Keratinocyte (primary cell): ENCODE measurements around the gene COA4. TPM values are rescaled to one million over a fixed set of nuclear protein-coding genes. Genes with fewer than 3 reads are reported as not detected.

ENCODE experiments used
- DNase-seq: peaks from one replicate; pipeline ENCODE4 v3.0.0-alpha.2; 2011; ENCODE audit warnings: low read depth, missing footprints, low spot score
- FAIRE-seq: peaks from 2 replicates; lab custom pipeline; 2011; peaks lifted over from hg19 to GRCh38; lab: Jason Lieb, UNC
- H2AFZ ChIP-seq: 2 replicates; pipeline ENCODE4 v1.6.0; 2012; ENCODE audit warnings: low read length, control low read depth, inconsistent platforms; ENCODE audit not compliant: control insufficient read depth
- H3K27ac ChIP-seq: 2 replicates; pipeline ENCODE4 v1.5.1; 2011; ENCODE audit warnings: low read length; ENCODE audit not compliant: control insufficient read depth, insufficient read depth
- H3K27me3 ChIP-seq: 3 replicates; pipeline ENCODE4 v1.6.0; 2011; ENCODE audit warnings: low read length; ENCODE audit not compliant: control insufficient read depth, insufficient read depth; ENCODE audit errors: extremely low read depth
- H3K36me3 ChIP-seq, 2 experiments: 2 replicates in 1 of 2; 3 replicates in 1 of 2; pipeline ENCODE4 v1.5.1; 2011; ENCODE audit warnings: low read length in 2 of 2, mild to moderate bottlenecking in 1 of 2; ENCODE audit not compliant: control insufficient read depth in 2 of 2, insufficient read depth in 2 of 2; ENCODE audit errors: extremely low read depth in 1 of 2
- H3K4me1 ChIP-seq: 3 replicates; pipeline ENCODE4 v1.5.1; 2011; ENCODE audit warnings: low read length; ENCODE audit not compliant: control insufficient read depth, insufficient read depth; ENCODE audit errors: extremely low read depth
- H3K4me2 ChIP-seq: 3 replicates; pipeline ENCODE4 v1.6.0; 2011; ENCODE audit warnings: low read depth, low read length; ENCODE audit not compliant: control insufficient read depth, insufficient read depth; ENCODE audit errors: extremely low read depth
- H3K4me3 ChIP-seq, 3 experiments: fragments of 200-600 bp in 1 of 3; sonication (generic) in 1 of 3; 2 replicates in 2 of 3; 3 replicates in 1 of 3; pipeline ENCODE4 v1.5.1; 2011 to 2016; ENCODE audit warnings: low read length in 3 of 3, mild to moderate bottlenecking in 3 of 3, control low read depth in 2 of 3, inconsistent platforms in 1 of 3, low read depth in 1 of 3, mixed read lengths in 1 of 3, mixed run types in 1 of 3, moderate library complexity in 1 of 3; ENCODE audit not compliant: control insufficient read depth in 2 of 3, insufficient read depth in 2 of 3; ENCODE audit errors: extremely low read depth in 1 of 3
- H3K79me2 ChIP-seq: 2 replicates; pipeline ENCODE4 v1.6.0; 2012; ENCODE audit warnings: low read length; ENCODE audit not compliant: control insufficient read depth, insufficient read depth
- H3K9ac ChIP-seq: 3 replicates; pipeline ENCODE4 v1.6.0; 2011; ENCODE audit warnings: low read length; ENCODE audit not compliant: control insufficient read depth, insufficient read depth; ENCODE audit errors: extremely low read depth
- H3K9me1 ChIP-seq: 3 replicates; pipeline ENCODE4 v1.6.0; 2011; ENCODE audit warnings: low read length; ENCODE audit not compliant: control insufficient read depth, insufficient read depth; ENCODE audit errors: extremely low read depth
- H3K9me3 ChIP-seq: 2 replicates; pipeline ENCODE4 v1.5.1; 2012; ENCODE audit warnings: low read depth, low read length; ENCODE audit not compliant: control insufficient read depth
- H4K20me1 ChIP-seq: 3 replicates; pipeline ENCODE4 v1.6.0; 2011; ENCODE audit warnings: low read length; ENCODE audit not compliant: control insufficient read depth, insufficient read depth; ENCODE audit errors: extremely low read depth
- EZH2 ChIP-seq: IDR thresholded peaks from one replicate; pipeline ENCODE4 v1.6.1; 2012; ENCODE audit warnings: inconsistent platforms, mild to moderate bottlenecking, low read length, moderate library complexity
- dilution Hi-C: fragments of 300-500 bp; cut with MboI; formaldehyde crosslinking; loops from one replicate; pipeline ENCODE4 v1.7.0; 2020; ENCODE audit warnings: low sequenced_read_pairs; ENCODE audit not compliant: extremely low pct_ligation_motif_present
- polyA plus RNA-seq, 5 experiments: library from polyadenylated mRNA; depleted of rRNA in 3 of 5; stranded (reverse) in 3 of 5; stranded (forward) in 1 of 5; unstranded in 1 of 5; fragments of >200 nt; gene quantifications; 1 replicate in 1 of 5; 2 replicates in 3 of 5; 3 replicates in 1 of 5; pipeline versions ENCODE4 v1.2.1 to v1.2.3, GENCODE V29; 2011 to 2012; ENCODE audit warnings: missing spikeins in 2 of 5, low read depth in 1 of 5, low replicate concordance in 1 of 5
- TF ChIP-seq, protein P1 (sequence below), 3 experiments: IDR thresholded peaks in 1 of 3; conservative IDR thresholded peaks in 1 of 3; optimal IDR thresholded peaks in 1 of 3; 2 replicates in 2 of 3; 3 replicates in 1 of 3; pipeline versions ENCODE3 to v1.5.1; 2011; ENCODE audit warnings: low read length in 3 of 3, mild to moderate bottlenecking in 3 of 3, moderate library complexity in 2 of 3, control low read depth in 1 of 3, inconsistent platforms in 1 of 3; ENCODE audit not compliant: insufficient read depth in 2 of 3; ENCODE audit errors: extremely low read depth in 1 of 3

The COA4 gene
- polyA plus RNA-seq, 1 donor (not counting 4 experiments of a cell fraction or from before 2014, with no cell fraction given) = 82.2 TPM

DNA sequence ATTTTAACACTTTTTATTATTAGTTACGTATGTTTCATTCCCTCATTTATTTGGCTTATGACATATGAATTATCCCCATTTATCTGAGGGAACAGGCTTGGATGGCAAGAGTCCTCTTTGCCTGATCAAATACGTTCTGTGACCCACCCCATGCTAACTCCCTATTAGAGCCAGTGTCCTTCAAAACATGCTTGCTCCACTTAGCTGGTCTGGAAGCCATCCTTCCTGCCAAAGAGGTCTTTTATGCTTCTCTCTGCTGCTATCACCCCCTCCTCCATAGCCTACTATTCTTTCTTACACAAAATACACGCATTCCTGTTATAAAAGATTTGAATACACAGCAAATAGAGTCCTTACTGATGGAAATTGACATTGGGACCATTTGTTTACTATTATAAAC, 6.4 kb downstream of the COA4 start:
- no peaks in the 10 kb centered on the region for H4K20me1 ChIP-seq
- FAIRE-seq = no peak
- H3K9me1 ChIP-seq = no peaks in the 10 kb centered on the region
- H3K27me3 ChIP-seq = no peaks in the 10 kb centered on the region
- no peak overlapping the region for H3K4me2 ChIP-seq
- H3K9me3 ChIP-seq = no peaks in the 10 kb centered on the region
- peaks cover 14% of the 10 kb centered on the region for H3K4me1 ChIP-seq
- no peak overlapping the region for H2AFZ ChIP-seq
- no peak overlapping the region for H3K4me3 ChIP-seq
- H3K27ac ChIP-seq = no peak overlapping the region
- peaks cover 4 to 21% of the 10 kb centered on the region in 2 experiments for H3K36me3 ChIP-seq
- no peak for TF ChIP-seq EZH2
- TF ChIP-seq, protein P1, sequence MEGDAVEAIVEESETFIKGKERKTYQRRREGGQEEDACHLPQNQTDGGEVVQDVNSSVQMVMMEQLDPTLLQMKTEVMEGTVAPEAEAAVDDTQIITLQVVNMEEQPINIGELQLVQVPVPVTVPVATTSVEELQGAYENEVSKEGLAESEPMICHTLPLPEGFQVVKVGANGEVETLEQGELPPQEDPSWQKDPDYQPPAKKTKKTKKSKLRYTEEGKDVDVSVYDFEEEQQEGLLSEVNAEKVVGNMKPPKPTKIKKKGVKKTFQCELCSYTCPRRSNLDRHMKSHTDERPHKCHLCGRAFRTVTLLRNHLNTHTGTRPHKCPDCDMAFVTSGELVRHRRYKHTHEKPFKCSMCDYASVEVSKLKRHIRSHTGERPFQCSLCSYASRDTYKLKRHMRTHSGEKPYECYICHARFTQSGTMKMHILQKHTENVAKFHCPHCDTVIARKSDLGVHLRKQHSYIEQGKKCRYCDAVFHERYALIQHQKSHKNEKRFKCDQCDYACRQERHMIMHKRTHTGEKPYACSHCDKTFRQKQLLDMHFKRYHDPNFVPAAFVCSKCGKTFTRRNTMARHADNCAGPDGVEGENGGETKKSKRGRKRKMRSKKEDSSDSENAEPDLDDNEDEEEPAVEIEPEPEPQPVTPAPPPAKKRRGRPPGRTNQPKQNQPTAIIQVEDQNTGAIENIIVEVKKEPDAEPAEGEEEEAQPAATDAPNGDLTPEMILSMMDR (optimal IDR thresholded peaks at IDR 0.05 in 1 of 3, IDR thresholded peaks at IDR 0.05 in 1 of 3, conservative IDR thresholded peaks at IDR 0.05 in 1 of 3; ENCODE audit: extremely low read depth in 1 of 3, insufficient read depth in 2 of 3, low read length in 3 of 3) = no peak
- peaks cover 16% of the 10 kb centered on the region for H3K79me2 ChIP-seq
- no peak for DNase-seq
- H3K9ac ChIP-seq = no peak overlapping the region
- dilution Hi-C loops = no loop called here

DNA sequence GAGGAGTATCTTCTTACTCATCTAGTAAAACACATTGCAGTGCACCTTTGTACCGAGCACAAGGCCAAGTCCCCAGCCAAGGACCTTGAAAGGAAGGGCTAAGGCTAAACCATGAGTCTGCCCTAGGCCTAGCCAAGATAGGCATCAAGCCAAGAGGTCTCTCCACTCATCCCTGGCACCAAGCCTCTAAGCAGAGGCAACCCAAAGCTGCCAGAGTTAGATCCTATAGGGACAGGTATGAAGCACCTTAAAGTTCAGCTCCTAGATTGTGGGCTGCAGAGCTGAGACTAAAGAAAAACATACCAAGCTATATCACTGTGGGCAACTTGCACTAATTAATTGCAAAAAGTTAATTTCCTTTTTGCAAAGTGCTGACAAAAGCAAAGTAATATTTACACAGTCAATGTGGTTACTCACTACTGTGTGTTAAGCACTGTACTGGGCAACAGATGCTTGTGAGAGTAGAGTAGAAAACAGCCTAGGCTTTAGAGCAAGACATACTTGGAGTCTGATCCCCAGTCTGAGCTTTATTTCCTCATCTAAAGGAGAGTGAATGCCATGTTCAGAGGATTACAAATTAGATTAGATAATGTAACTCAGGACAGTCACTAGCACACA, 7.2 kb downstream of the COA4 start:
- TF ChIP-seq EZH2 = no peak
- TF ChIP-seq, protein P1 (optimal IDR thresholded peaks at IDR 0.05 in 1 of 3, IDR thresholded peaks at IDR 0.05 in 1 of 3, conservative IDR thresholded peaks at IDR 0.05 in 1 of 3; ENCODE audit: extremely low read depth in 1 of 3, insufficient read depth in 2 of 3, low read length in 3 of 3) = no peak
- no peak for FAIRE-seq
- DNase-seq = no peak
- Histone ChIP-seq H2AFZ (no peak overlapping the region), H3K9ac (no peak overlapping the region), H3K4me2 (no peak overlapping the region), H3K4me1 (peaks cover 12% of the 10 kb centered on the region), H3K36me3 (peaks cover 2 to 13% of the 10 kb centered on the region in 2 experiments), H3K9me3 (no peaks in the 10 kb centered on the region), H3K27ac (no peak overlapping the region), H3K27me3 (no peaks in the 10 kb centered on the region), H4K20me1 (no peaks in the 10 kb centered on the region), H3K79me2 (peaks cover 8% of the 10 kb centered on the region), H3K9me1 (no peaks in the 10 kb centered on the region), H3K4me3 (no peak overlapping the region)
- dilution Hi-C loops = no loop called here
